GM18873 (cell line): ENCODE data around the gene LRMDA.
"Not testable (repeated sequence)": the region's sequence is repeated elsewhere in the genome, so short reads cannot be mapped to it uniquely, and the experiment has no call there.

Experiments
- ATAC-seq: cut with Tn5 transposase; IDR thresholded peaks from one replicate; pipeline ENCODE4 v1.9.1; 2021; ENCODE audit warnings: mild to moderate bottlenecking, moderate library complexity, moderate number of reproducible peaks; ENCODE audit not compliant: unreplicated experiment, low FRiP score

The LRMDA gene

DNA sequence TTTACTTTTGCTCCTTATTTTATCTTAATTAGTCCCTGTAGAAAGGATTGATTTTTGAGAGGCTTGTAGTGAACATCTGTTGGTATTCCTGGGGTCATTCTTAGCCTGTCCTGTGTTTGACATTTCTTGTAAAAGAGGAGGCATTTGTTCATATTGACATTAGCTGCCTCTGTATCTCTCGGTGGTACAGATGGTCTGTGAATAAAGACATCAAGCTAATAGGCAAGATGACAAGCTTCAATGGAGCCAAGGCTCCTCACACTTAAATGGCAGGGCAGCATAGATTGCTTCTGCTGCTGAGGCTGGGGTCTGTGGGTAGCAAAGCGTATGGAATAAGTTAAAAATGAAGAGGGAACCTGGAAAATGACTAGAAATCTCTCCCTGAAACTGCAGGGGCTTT is 687.6 kb downstream of the LRMDA start:
- no peak for ATAC-seq

GRCh38 chr10:76119515-76119914 is 688.1 kb downstream of the LRMDA start:
- ATAC-seq = no peak

GRCh38 chr10:76122056-76122455 is 690.6 kb downstream of the LRMDA start:
- no peak for ATAC-seq

DNA sequence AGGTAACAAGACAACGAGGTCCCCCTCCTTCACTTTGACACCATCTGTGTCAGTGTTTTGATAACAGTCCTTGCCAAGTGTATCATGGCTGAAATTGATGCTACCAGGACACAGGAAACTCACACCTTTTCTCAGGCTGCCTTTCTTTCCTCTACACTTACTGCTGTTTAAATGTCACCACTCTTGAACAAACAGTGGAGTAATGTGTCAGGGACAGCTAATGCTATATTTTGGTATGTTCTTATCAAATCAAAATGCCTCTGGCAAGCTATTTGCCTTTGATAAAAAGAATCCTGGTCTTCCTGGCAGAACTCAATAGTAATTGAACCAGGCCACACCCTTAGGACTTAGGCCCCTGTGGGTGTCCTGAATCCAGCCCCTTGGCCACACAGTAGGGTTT is 692.9 kb downstream of the LRMDA start:
- ATAC-seq = no peak

- no peak for ATAC-seq
Observed at GRCh38 chr10:76125900-76126299, 694.5 kb downstream of the LRMDA start.

DNA sequence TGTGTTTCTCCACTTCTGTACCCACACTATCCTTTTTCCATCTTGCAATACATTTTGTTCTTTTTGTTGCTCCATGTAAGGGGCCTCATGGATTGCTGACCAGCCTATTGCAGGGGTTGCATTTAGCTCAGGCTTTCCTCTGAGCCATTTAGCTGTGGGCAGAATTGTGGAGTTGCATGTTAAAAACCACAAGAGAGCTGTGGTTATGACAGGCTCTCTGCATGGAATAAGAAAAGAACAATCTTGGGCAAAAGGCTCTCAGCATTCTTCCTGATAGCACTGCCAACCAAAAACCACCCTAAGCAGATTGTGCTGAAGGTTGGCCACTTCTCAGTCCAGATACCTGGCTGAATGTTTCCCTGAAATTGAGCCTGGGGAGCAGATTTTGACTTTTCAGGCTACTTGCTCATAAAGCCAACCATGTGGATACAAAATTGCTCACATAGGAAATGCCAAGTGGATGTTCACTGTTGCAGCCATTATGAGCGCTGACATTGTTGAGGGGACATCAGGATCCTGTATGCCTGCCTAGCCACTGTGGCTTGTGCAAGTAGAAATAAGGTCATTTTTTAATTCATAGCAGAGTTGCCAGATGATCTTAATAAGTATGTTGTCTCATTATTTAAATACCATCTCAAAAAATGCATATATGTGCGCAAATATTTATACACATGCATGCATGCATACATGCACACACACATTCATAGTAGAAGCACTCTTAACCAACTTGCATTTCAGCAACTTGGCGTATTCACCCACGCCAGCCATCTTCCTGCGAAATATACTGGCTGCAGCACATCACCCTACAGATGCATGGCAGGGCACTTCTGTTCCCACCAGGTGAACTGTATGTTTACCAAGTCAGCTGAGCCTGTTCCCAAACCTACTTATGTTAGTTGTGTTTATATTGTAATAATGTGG is 695.4 kb downstream of the LRMDA start:
- no peak for ATAC-seq

DNA sequence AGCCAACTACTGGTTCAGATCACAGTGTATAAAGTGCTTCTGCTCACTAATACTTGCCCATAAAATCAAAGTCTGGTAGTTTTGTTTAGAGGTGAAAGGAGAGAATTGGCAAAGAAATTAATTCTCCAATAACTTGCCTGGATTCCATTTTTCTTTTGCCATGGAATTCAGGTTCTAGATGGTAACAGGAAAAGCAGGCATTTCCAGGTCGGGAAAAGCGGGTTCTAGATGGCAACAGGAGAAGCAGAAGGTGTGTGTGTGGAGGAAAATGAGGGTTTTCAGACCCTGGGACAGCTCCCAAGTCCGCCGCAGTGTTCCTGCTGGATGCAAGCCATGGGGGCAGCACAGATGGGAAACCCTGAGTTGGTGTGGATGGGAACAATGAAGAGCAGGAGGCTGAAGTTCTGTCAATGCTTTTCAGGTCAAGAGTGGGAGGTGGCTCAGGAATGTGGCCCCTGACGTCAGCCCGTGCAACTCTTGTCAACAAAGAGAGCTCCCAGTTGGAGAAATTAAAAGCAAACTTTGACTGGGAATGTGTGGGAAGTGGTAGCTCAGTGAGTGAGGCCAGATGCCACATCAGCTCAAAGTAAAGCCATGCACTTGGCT is 696.7 kb downstream of the LRMDA start:
- no peak for ATAC-seq

GRCh38 chr10:76129213-76129612 is 697.8 kb downstream of the LRMDA start:
- no peak for ATAC-seq

- no peak for ATAC-seq
Observed at GRCh38 chr10:76130892-76131291, 699.5 kb downstream of the LRMDA start.

DNA sequence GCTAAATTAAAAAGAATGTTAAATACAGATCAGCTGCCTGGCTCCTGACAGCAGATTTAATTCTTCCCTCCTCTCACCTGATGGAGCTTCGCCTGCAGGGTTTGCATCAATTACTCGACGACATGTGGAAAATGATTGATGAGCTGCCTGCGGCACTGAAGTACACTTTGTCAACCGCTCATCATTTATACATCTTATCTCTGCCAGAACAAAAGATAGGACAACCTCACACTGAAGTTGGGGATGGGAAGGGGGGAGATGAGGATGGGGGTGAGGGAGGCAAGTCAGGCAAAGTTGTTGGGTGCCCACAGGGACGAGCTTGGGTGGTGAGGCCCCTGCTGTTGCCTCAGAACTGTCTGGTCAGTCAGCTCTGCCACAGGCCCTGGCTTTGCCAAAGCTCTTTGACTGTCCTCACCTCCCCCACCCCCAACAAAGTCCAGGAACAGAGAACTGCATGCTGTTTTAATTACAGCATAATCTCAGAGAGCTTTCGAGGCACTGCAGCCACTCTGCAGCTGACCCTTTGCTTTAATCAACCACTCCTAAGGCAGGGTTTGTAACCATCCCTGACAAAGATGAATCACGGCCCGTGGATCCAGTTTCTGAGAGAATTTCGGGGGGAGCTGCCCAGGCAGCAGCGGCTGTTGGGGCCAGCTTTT is 702.3 kb downstream of the LRMDA start:
- ATAC-seq = no peak

GRCh38 chr10:76136961-76137360 is 705.5 kb downstream of the LRMDA start:
- no peak for ATAC-seq

- ATAC-seq = no peak
Observed at GRCh38 chr10:76138286-76138685, 706.9 kb downstream of the LRMDA start.

DNA sequence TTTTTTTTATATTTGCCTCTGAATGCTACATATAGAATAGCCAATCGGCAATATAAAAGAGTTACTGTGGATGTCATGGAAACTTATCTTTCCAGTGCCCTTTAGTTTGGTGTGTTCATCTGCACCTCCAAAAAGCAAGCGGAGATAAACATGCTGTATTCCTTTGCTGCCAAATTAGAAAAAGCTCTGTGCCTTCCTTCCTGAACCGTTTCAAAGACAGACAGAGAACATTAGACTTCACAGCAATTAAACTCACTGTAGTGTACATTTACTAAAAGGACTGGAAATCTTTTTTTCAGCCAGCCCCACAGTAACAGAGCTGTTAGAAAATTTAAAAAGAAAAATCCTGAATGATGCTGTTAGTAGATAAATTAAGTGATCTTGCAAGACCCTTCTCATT is 707.5 kb downstream of the LRMDA start:
- ATAC-seq = no peak

DNA sequence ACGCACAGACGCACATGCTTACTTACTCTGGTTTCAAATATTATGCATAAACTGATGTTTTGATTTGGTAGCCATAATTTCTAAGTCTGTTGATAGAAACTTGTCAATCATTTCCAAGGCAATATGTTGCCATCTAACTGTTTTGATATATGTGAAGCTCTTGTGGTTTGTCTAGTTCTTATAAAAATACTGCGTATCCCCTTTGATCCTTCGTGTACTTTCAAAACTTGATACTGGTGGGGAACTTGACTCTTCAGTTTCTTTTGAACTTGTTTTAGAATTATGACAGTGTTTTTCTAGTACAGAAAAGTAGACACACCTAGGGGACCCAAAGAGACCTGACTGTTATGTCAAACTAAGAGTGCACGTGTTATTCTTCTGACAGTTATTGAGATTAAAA is 708.0 kb downstream of the LRMDA start:
- no peak for ATAC-seq

DNA sequence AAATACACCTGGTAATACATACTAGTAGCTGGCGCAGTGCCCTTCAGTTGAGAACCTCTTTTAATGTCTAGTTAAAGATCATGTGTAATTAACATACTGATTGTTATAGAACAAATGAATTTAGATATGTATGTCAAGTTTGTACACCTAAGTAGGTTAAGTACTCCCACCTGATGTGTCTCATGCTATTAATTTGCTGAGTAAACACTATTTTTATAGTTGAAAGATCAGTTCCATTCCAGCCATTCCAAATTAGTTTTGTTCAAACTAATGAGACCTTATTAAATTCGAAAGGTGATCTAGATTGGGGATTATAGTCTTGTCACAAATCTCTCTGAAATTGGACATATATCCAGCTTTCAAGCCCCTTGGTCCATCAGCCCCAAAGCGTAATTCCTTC is 710.0 kb downstream of the LRMDA start:
- no peak for ATAC-seq

DNA sequence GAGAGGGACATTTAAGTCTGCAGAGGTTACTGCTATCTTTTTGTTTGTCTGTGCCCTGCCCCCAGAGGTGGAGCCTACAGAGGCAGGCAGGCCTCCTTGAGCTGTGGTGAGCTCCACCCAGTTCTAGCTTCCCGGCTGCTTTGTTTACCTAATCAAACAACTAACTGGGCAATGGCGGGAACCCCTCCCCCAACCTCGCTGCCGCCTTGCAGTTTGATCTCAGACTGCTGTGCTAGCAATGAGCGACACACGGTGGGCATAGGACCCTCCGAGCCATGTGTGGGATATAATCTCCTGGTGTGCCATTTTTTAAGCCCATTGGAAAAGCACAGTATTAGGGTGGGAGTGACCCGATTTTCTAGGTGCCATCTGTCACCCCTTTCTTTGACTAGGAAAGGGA is 716.8 kb downstream of the LRMDA start:
- not testable (repeated sequence) for ATAC-seq

- no peak for ATAC-seq
Observed at GRCh38 chr10:76149182-76149581, 717.8 kb downstream of the LRMDA start.

DNA sequence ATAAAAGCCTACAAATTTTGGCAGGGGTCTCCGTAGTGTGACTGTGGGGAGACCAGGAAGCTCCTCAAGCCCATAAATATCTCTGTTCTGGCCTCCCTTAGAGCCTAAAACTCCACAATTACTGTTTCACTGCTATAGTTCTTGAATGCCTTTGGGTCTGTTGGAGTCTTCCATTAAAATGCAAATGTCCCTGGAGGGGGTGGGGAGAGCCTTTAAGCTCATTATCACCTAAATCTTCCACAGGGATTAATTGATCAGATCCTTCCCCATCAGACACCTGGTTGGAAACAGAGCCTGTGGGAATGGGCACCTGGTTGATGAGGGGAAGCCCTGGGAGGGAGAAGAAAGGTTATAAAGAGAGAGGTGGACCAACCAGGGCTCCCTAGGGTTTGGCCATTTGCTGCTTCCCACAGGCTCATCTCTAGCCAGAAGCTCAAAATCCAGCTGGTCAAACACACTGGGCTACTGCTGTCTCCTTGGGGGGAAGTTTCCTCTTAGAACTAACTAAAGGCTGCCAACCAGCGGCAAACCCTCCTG is 718.2 kb downstream of the LRMDA start:
- ATAC-seq = no peak

DNA sequence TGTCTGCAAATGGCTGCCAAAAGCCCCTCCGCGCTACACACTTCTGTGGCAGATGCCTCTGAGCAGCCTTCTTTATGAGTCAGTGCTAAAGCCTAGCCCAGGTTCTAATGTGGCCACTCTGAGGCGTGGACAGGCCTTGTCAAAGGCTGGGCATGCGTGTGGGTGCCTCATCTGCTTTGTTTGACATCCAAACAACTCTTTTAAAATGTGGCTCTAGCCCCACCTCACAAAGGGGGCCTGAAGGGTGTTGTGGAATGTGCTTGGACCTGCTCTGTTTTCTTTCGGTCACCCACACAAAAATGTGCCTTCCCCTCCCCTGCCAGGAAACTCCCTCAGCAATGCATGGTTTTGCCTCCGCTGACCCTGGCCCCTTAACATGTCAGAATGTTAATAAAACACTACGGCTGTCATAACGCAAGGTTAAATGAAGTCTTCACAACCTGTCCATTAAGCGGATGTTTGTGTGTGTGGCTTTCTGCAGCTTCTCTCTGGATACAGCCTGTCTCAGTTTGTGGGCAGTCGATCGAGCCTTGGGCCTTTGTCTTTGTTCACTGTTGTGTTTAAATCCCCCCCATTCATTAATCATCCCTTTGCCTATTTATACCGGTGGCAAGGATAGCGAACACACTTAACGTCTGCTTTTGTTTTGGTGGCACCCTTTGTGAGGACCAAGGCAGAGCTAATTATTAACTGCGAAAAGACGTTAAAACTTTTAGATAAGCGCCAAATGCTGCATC is 718.9 kb downstream of the LRMDA start:
- ATAC-seq = no peak

DNA sequence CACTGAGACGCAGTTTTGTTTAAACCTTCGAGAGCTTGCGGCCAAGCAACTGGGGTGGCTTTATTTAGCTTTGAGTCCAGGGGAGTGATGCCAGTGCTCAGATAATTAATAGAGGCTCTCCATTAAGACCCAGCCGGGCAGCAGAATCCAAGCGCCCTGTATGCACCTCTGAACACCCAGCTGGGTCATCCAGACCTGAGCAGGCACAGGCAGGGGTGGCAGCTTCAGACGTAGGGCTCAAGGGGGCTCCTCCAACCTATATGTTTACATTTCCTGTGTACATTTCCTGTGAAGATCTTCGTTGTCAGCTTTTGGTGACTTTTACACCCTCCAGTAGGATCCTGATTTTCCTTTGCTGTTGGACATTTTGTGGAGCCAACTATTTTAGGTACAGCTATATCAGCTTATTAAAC is 719.5 kb downstream of the LRMDA start:
- no peak for ATAC-seq

DNA sequence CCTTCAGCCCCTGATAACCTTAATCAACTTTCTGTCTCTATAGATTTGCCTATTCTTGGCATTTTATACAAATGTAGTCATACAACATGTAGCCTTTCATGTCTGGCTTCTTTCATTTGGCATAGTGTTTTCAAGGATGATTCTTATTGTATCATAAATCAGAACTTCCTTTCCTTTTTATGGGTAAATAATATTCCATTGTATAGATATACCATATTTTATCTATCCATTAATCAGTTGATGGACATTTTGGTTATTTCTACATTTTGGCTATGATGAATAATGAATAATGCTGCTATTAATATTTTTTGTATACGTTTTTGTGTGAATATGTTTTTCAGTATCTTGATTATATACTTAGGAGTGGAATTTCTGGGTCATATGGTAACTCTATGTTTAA is 720.8 kb downstream of the LRMDA start:
- no peak for ATAC-seq
